ENCODE data around the gene CEP44. TPM values are rescaled to one million over a fixed set of nuclear protein-coding genes. Genes with fewer than 3 reads are reported as not detected.

CEP44 gene
- total RNA-seq, 1 experiment from 2014 or later = 11.5 TPM

GRCh38 chr4:174244441-174244840 is 39.3 kb upstream of the CEP44 start:
- intact Hi-C loops (cut with micrococcal nuclease) = no loop called here
- ChIA-PET POLR2A (no interaction called here), CTCF (no interaction called here), RAD21 (ENCODE audit: low non-redundant PET in 1 of 2, low total read pairs in 2 of 2, uncharacterized antibody in 2 of 2, unreplicated experiment in 2 of 2) (no interaction called here)
- Histone ChIP-seq H3K27ac (ENCODE audit: low read depth, low read length) (no peak overlapping the region), H3K9ac (ENCODE audit: low read length) (no peak overlapping the region), H3K4me1 (ENCODE audit: control insufficient read depth in 1 of 2, insufficient read depth in 2 of 2, low read length in 2 of 2) (no peaks in the 10 kb centered on the region), H3K79me2 (ENCODE audit: insufficient read depth, low read length) (no peaks in the 10 kb centered on the region), H3K4me2 (ENCODE audit: low read length) (no peak overlapping the region), H3K27me3 (ENCODE audit: insufficient read depth, low read length) (no peaks in the 10 kb centered on the region), H3K4me3 (replicated peaks in 1 of 2; ENCODE audit: low read depth in 1 of 2, low read length in 2 of 2) (no peak overlapping the region), H3K9me2 (ENCODE audit: insufficient read depth) (no peaks in the 10 kb centered on the region), H3K9me3 (ENCODE audit: control insufficient read depth in 1 of 2, insufficient read depth in 1 of 2, low read depth in 1 of 2, low read length in 2 of 2) (no peaks in the 10 kb centered on the region), H2AFZ (ENCODE audit: low read depth, low read length, poor library complexity, severe bottlenecking) (no peak overlapping the region), H3K36me3 (ENCODE audit: control insufficient read depth in 1 of 2, insufficient read depth in 2 of 2, low read length in 2 of 2) (no peaks in the 10 kb centered on the region), H4K20me1 (ENCODE audit: insufficient read depth) (no peaks in the 10 kb centered on the region)
- no TSS peak for BruUV-seq (replicated peaks)
- ATAC-seq (no peak), DNase-seq (ENCODE audit: low read depth, low spot score) (no peak)
- TF ChIP-seq MAX (IDR thresholded peaks at IDR 0.05) (no peak), YY1 (IDR thresholded peaks at IDR 0.05; ENCODE audit: extremely low read depth, insufficient replicate concordance, low read depth, low read length) (no peak), CTCF (IDR thresholded peaks at IDR 0.05 in 2 of 3, conservative IDR thresholded peaks at IDR 0.05 in 1 of 3; ENCODE audit: borderline replicate concordance in 1 of 3, insufficient read depth in 1 of 3, low read depth in 2 of 3, low read length in 2 of 3) (no peak), SIN3A (IDR thresholded peaks at IDR 0.05; ENCODE audit: low read depth) (no peak)

GRCh38 chr4:174245714-174246113 is 38.0 kb upstream of the CEP44 start:
- intact Hi-C loops (cut with micrococcal nuclease) = no loop called here
- ChIA-PET POLR2A (no interaction called here), RAD21 (ENCODE audit: low non-redundant PET in 1 of 2, low total read pairs in 2 of 2, uncharacterized antibody in 2 of 2, unreplicated experiment in 2 of 2) (no interaction called here), CTCF (no interaction called here)
- TF ChIP-seq FOSL1 (IDR thresholded peaks at IDR 0.05; ENCODE audit: low read depth) (no peak), CBX3 (IDR thresholded peaks at IDR 0.05; ENCODE audit: low read depth) (no peak), YY1 (IDR thresholded peaks at IDR 0.05; ENCODE audit: extremely low read depth, insufficient replicate concordance, low read depth, low read length) (no peak), RAD21 (IDR thresholded peaks at IDR 0.05; ENCODE audit: low read depth) (no peak), EZH2phosphoT487 (IDR thresholded peaks at IDR 0.05; ENCODE audit: borderline replicate concordance) (no peak), ELF1 (IDR thresholded peaks at IDR 0.05; ENCODE audit: borderline replicate concordance, low read depth) (no peak), ZBTB33 (IDR thresholded peaks at IDR 0.05; ENCODE audit: extremely low read depth, insufficient replicate concordance, low read length) (no peak), CTCF (IDR thresholded peaks at IDR 0.05 in 2 of 3, conservative IDR thresholded peaks at IDR 0.05 in 1 of 3; ENCODE audit: borderline replicate concordance in 1 of 3, insufficient read depth in 1 of 3, low read depth in 2 of 3, low read length in 2 of 3) (no peak), CEBPB (IDR thresholded peaks at IDR 0.05; ENCODE audit: low read depth) (no peak)
- no peak overlapping the region for H3K27ac ChIP-seq (ENCODE audit: low read depth, low read length)
- no peaks in the 10 kb centered on the region for H3K79me2 ChIP-seq (ENCODE audit: insufficient read depth, low read length)
- no peak overlapping the region for H3K9ac ChIP-seq (ENCODE audit: low read length)
- H3K27me3 ChIP-seq (ENCODE audit: insufficient read depth, low read length) = no peaks in the 10 kb centered on the region
- no peak overlapping the region for H3K4me2 ChIP-seq (ENCODE audit: low read length)
- no peak for ATAC-seq
- H3K4me3 ChIP-seq (replicated peaks in 1 of 2; ENCODE audit: low read depth in 1 of 2, low read length in 2 of 2) = no peak overlapping the region
- no peak overlapping the region for H2AFZ ChIP-seq (ENCODE audit: low read depth, low read length, poor library complexity, severe bottlenecking)
- H3K4me1 ChIP-seq (ENCODE audit: control insufficient read depth in 1 of 2, insufficient read depth in 2 of 2, low read length in 2 of 2) = no peaks in the 10 kb centered on the region
- no peaks in the 10 kb centered on the region for H4K20me1 ChIP-seq (ENCODE audit: insufficient read depth)
- no peak for DNase-seq (ENCODE audit: low read depth, low spot score)
- H3K36me3 ChIP-seq (ENCODE audit: control insufficient read depth in 1 of 2, insufficient read depth in 2 of 2, low read length in 2 of 2) = no peaks in the 10 kb centered on the region
- no peaks in the 10 kb centered on the region for H3K9me3 ChIP-seq (ENCODE audit: control insufficient read depth in 1 of 2, insufficient read depth in 1 of 2, low read depth in 1 of 2, low read length in 2 of 2)
- BruUV-seq (replicated peaks) = no TSS peak
- H3K9me2 ChIP-seq (ENCODE audit: insufficient read depth) = no peaks in the 10 kb centered on the region
